PC-9 (cell line): ENCODE results near the gene RTP3. TPM values are rescaled to one million over a fixed set of nuclear protein-coding genes. Genes with fewer than 3 reads are reported as not detected.

Source experiments
- BruUV-seq: library from RNA; stranded (reverse); fragments of 400-500 nt; replicated peaks from 2 replicates; lab custom pipeline; 2021; lab: Mats Ljungman, UMichigan
- CTCF ChIA-PET: fragments of 300-600 bp; sonication (Branson Sonifier 250); formaldehyde crosslinking; loops from one replicate; lab custom pipeline; 2022; ENCODE audit warnings: antibody characterized with exemption; lab: Charles Lee
- POLR2A ChIA-PET: fragments of 300-600 bp; sonication (Branson Sonifier 250); formaldehyde crosslinking; loops from one replicate; lab custom pipeline; 2022; ENCODE audit warnings: antibody characterized with exemption; ENCODE audit not compliant: unreplicated experiment; lab: Charles Lee
- DNase-seq, 2 experiments: peaks; one replicate each; pipeline versions ENCODE4 v3.0.0 to v3.0.0-alpha.2; 2015 to 2022; ENCODE audit warnings: mixed read lengths in 1 of 2
- H2AFZ ChIP-seq: fragments of 200-600 bp; sonication (generic); 2 replicates; pipeline ENCODE4 v1.8.1; 2017; ENCODE audit warnings: antibody characterized with exemption
- H3F3A ChIP-seq: fragments of 200-600 bp; sonication (generic); 2 replicates; pipeline ENCODE4 v1.8.1; 2017; ENCODE audit warnings: antibody characterized with exemption, mild to moderate bottlenecking, low read depth; ENCODE audit not compliant: insufficient read depth
- H3K27ac ChIP-seq: fragments of 200-600 bp; sonication (generic); 2 replicates; pipeline ENCODE4 v1.6.1; 2016; ENCODE audit warnings: mixed run types
- H3K27me3 ChIP-seq: fragments of 200-600 bp; sonication (generic); 2 replicates; pipeline ENCODE4 v1.6.1; 2016; ENCODE audit warnings: low read depth, mixed run types; ENCODE audit not compliant: insufficient read depth
- H3K36me3 ChIP-seq: fragments of 200-600 bp; sonication (generic); 2 replicates; pipeline ENCODE4 v1.6.1; 2016; ENCODE audit warnings: low read depth, mixed run types
- H3K4me1 ChIP-seq: fragments of 200-600 bp; sonication (generic); replicated peaks from 2 replicates; pipeline ENCODE4 v1.6.1; 2016; ENCODE audit warnings: mixed run types; ENCODE audit not compliant: insufficient read depth
- H3K4me2 ChIP-seq: fragments of 200-600 bp; sonication (generic); 2 replicates; pipeline ENCODE4 v1.6.1; 2017; ENCODE audit warnings: mixed run types
- H3K4me3 ChIP-seq: fragments of 200-600 bp; sonication (generic); 2 replicates; pipeline ENCODE4 v1.6.1; 2016; ENCODE audit warnings: mixed run types
- H3K79me2 ChIP-seq: fragments of 200-600 bp; sonication (generic); 2 replicates; pipeline ENCODE4 v1.6.1; 2017; ENCODE audit warnings: low read depth, mixed run types
- H3K9me2 ChIP-seq: fragments of 200-600 bp; sonication (generic); 2 replicates; pipeline ENCODE4 v1.8.1; 2017; ENCODE audit warnings: mild to moderate bottlenecking; ENCODE audit not compliant: insufficient read depth
- H3K9me3 ChIP-seq: fragments of 200-600 bp; sonication (generic); 2 replicates; pipeline ENCODE4 v1.8.1; 2016; ENCODE audit warnings: low read depth; ENCODE audit not compliant: insufficient read depth
- H4K20me1 ChIP-seq: fragments of 200-600 bp; sonication (generic); 2 replicates; pipeline ENCODE4 v1.8.1; 2017; ENCODE audit not compliant: insufficient read depth
- EZH2 ChIP-seq: fragments of 200-600 bp; sonication (generic); IDR thresholded peaks from 2 replicates; pipeline ENCODE4 v1.8.0; 2017; ENCODE audit warnings: antibody characterized with exemption, low read depth
- intact Hi-C: fragments of 100-400 bp; cut with micrococcal nuclease; formaldehyde crosslinking; loops from one replicate; pipeline ENCODE4 v1.10.0; 2022; ENCODE audit not compliant: unreplicated experiment
- total RNA-seq: library from RNA; stranded (reverse); gene quantifications from 2 replicates; pipeline ENCODE4 v1.2.3, GENCODE V29; 2021
- TF ChIP-seq, protein P1 (sequence below): fragments of 200-600 bp; sonication (generic); conservative IDR thresholded peaks from 2 replicates; pipeline ENCODE4 v1.6.1; 2017; ENCODE audit warnings: mixed run types, antibody characterized with exemption, mild to moderate bottlenecking, moderate library complexity

RTP3 gene
- total RNA-seq, 1 experiment from 2014 or later = not detected

DNA sequence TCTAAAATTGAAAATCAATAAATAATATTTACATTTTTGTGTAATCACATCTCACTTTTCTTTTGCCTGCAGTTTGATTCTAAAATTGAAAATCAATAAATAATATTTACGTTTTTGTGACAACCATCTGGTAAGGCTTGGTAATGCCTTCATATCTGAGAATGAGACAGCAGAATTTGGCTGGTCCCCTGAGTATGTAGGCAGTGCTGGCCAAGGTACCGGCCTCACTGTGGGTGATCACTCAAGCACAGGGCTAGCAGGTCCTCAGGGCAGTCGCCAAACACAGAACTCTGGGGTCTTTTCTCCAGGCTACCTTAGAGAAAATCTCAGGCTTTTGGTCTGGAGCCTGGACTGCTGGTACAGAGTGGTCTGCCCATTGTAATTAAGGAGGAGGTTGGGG is 26.2 kb downstream of the RTP3 start:
- Histone ChIP-seq H3F3A (no peaks in the 10 kb centered on the region), H2AFZ (no peak overlapping the region), H3K36me3 (no peaks in the 10 kb centered on the region), H3K27me3 (no peaks in the 10 kb centered on the region), H4K20me1 (no peaks in the 10 kb centered on the region), H3K79me2 (no peaks in the 10 kb centered on the region), H3K9me2 (no peaks in the 10 kb centered on the region), H3K4me3 (no peak overlapping the region), H3K9me3 (no peaks in the 10 kb centered on the region), H3K4me2 (no peak overlapping the region), H3K27ac (no peak overlapping the region), H3K4me1 (no peaks in the 10 kb centered on the region)
- intact Hi-C loops = no loop called here
- BruUV-seq = no TSS peak
- ChIA-PET CTCF (no interaction called here), POLR2A (interaction anchor here (0.7 kb wide), 1 partner anchor 445 kb away, joined by 8 read pairs; no protein-coding TSS in a partner anchor)
- no peak for DNase-seq
- TF ChIP-seq, protein P1, sequence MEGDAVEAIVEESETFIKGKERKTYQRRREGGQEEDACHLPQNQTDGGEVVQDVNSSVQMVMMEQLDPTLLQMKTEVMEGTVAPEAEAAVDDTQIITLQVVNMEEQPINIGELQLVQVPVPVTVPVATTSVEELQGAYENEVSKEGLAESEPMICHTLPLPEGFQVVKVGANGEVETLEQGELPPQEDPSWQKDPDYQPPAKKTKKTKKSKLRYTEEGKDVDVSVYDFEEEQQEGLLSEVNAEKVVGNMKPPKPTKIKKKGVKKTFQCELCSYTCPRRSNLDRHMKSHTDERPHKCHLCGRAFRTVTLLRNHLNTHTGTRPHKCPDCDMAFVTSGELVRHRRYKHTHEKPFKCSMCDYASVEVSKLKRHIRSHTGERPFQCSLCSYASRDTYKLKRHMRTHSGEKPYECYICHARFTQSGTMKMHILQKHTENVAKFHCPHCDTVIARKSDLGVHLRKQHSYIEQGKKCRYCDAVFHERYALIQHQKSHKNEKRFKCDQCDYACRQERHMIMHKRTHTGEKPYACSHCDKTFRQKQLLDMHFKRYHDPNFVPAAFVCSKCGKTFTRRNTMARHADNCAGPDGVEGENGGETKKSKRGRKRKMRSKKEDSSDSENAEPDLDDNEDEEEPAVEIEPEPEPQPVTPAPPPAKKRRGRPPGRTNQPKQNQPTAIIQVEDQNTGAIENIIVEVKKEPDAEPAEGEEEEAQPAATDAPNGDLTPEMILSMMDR = no peak
- TF ChIP-seq EZH2 = no peak

DNA sequence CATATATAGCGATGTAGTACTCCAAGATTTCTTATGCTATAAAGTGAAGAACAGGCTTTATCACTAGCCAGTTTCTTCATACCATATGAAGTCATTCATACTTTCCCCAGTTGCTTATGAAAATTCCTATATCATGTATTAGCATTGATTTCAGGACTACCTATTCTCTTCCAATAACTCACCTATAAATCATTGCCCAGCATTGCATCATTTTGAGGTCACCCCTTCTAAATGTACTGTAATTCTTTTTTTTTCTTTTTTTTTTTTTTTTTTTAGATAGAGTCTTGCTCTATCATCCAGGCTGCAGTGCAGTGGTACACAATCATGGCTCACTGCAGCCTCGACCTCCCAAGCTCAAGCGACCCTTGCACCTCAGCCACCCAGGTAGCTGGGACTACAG is 27.1 kb downstream of the RTP3 start:
- no peaks in the 10 kb centered on the region for H3K9me3 ChIP-seq
- no peak for TF ChIP-seq EZH2
- TF ChIP-seq, protein P1 = no peak
- no peaks in the 10 kb centered on the region for H3K36me3 ChIP-seq
- no peaks in the 10 kb centered on the region for H4K20me1 ChIP-seq
- H3K27me3 ChIP-seq = no peaks in the 10 kb centered on the region
- H3K27ac ChIP-seq = no peak overlapping the region
- H3K4me2 ChIP-seq = no peak overlapping the region
- H3F3A ChIP-seq = no peaks in the 10 kb centered on the region
- DNase-seq = no peak
- no peaks in the 10 kb centered on the region for H3K79me2 ChIP-seq
- POLR2A ChIA-PET = no interaction called here
- H2AFZ ChIP-seq = no peak overlapping the region
- CTCF ChIA-PET = no interaction called here
- intact Hi-C loops = no loop called here
- H3K9me2 ChIP-seq = no peaks in the 10 kb centered on the region
- no TSS peak for BruUV-seq
- H3K4me3 ChIP-seq = no peak overlapping the region
- no peaks in the 10 kb centered on the region for H3K4me1 ChIP-seq

DNA sequence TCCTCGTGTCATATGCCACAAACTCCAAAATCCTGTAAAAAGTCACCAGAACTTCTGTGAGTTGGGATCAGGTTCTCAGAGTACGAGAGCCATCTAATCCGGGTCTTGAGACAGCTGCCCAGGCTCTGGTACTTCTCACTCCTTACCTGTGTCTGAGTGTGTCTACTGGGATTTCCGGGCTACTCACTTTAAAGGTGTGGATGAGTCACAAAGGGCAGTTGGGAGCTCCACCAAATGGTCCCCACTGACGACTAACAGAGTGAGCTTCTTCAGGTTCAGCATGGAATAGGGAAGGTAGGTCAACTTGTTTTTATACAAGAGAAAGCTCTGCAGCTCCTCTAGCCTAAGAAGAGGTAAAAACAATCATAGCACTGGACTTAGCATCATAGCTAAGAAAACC is 29.5 kb downstream of the RTP3 start:
- ChIA-PET CTCF (no interaction called here), POLR2A (interaction anchor here (0.5 to 0.8 kb wide), 4 partner anchors 12 to 199 kb away, joined by 5 to 24 read pairs (median 9); no protein-coding TSS in a partner anchor)
- no peaks in the 10 kb centered on the region for H3K79me2 ChIP-seq
- H3K4me3 ChIP-seq = no peak overlapping the region
- H3K27ac ChIP-seq = no peak overlapping the region
- no peaks in the 10 kb centered on the region for H4K20me1 ChIP-seq
- DNase-seq = no peak
- intact Hi-C loops = no loop called here
- H3K4me2 ChIP-seq = no peak overlapping the region
- no TSS peak for BruUV-seq
- H3K4me1 ChIP-seq = no peaks in the 10 kb centered on the region
- H3K36me3 ChIP-seq = no peaks in the 10 kb centered on the region
- H3K9me3 ChIP-seq = no peaks in the 10 kb centered on the region
- no peaks in the 10 kb centered on the region for H3K27me3 ChIP-seq
- no peaks in the 10 kb centered on the region for H3F3A ChIP-seq
- no peaks in the 10 kb centered on the region for H3K9me2 ChIP-seq
- no peak overlapping the region for H2AFZ ChIP-seq
- TF ChIP-seq, protein P1 = no peak
- TF ChIP-seq EZH2 = no peak
